ENCODE measurements around the gene PLGRKT.

- TF ChIP-seq EP300 (IDR thresholded peaks at IDR 0.05) (no peak), POLR2A (IDR thresholded peaks at IDR 0.05) (no peak), CTCF (IDR thresholded peaks at IDR 0.05) (no peak)
These were observed 28.3 kb upstream of the PLGRKT start for GRCh38 chr9:5466005-5466404.
